Urinary bladder (tissue), 4 donors: ENCODE measurements around the gene CALML6. TPM values are rescaled to one million over a fixed set of nuclear protein-coding genes. Genes with fewer than 3 reads are reported as not detected.
A peak's percentile ranks its signal among the peaks of the same experiment; 100 is the strongest.

ENCODE experiments used
- DNase-seq: peaks from one replicate; pipeline ENCODE4 v3.0.0-alpha.2; 2015; ENCODE audit errors: extremely low spot score
- H3K27ac ChIP-seq: one replicate; pipeline ENCODE4 v1.5.1; 2013; ENCODE audit warnings: low read depth, mild to moderate bottlenecking, moderate library complexity
- H3K36me3 ChIP-seq: one replicate; pipeline ENCODE4 v1.6.1; 2013; ENCODE audit warnings: mild to moderate bottlenecking, moderate library complexity; ENCODE audit not compliant: insufficient read depth
- H3K4me1 ChIP-seq: one replicate; pipeline ENCODE4 v1.6.1; 2013; ENCODE audit warnings: mild to moderate bottlenecking, moderate library complexity; ENCODE audit not compliant: insufficient read depth
- H3K4me3 ChIP-seq: one replicate; pipeline ENCODE4 v1.5.1; 2013; ENCODE audit warnings: low read depth, low read length
- WGBS: extraction: QIAGEN DNeasy Blood & Tissue Kit; methylation state at CpG from one replicate; pipeline ENCODE4 v1.1.7; 2013; 5-methylcytosine and 5-hydroxymethylcytosine counted together
- polyA plus RNA-seq: library from polyadenylated mRNA; stranded (reverse); fragments of 200-250 nt; gene quantifications from one replicate; pipeline ENCODE4 v1.2.3, GENCODE V29; 2013
- total RNA-seq: library from RNA; depleted of rRNA; stranded (reverse); fragments of >200 nt; gene quantifications from one replicate; pipeline ENCODE4 v1.2.3, GENCODE V29; 2014
- donor health status: healthy with polysubstance abuse.
- donor health status: healthy.

CALML6 gene
- total and polyA plus RNA-seq, 2 donors, result 0.22 to 0.37 TPM

GRCh38 chr1:1956586-1957532 lies 41.8 kb downstream of the CALML6 start:
- Histone ChIP-seq H3K27ac (no peak overlapping the region), H3K36me3 (no peaks in the 10 kb centered on the region), H3K4me1 (no peaks in the 10 kb centered on the region), H3K4me3 (no peak overlapping the region)
- 90% methylated on average over 38 of the region's 38 CpGs for WGBS
- no peak for DNase-seq

GRCh38 chr1:1957533-1957961 lies 42.5 kb downstream of the CALML6 start:
- DNase-seq, result no peak
- Histone ChIP-seq H3K4me1 (no peaks in the 10 kb centered on the region), H3K4me3 (no peak overlapping the region), H3K36me3 (no peaks in the 10 kb centered on the region), H3K27ac (no peak overlapping the region)
- WGBS, result 75% methylated on average over 22 of the region's 22 CpGs

GRCh38 chr1:1958071-1958541 lies 43.0 kb downstream of the CALML6 start:
- H3K4me3 ChIP-seq, result no peak overlapping the region
- H3K27ac ChIP-seq, result no peak overlapping the region
- WGBS, result 82% methylated on average over 29 of the region's 29 CpGs
- no peaks in the 10 kb centered on the region for H3K4me1 ChIP-seq
- DNase-seq, result no peak
- no peaks in the 10 kb centered on the region for H3K36me3 ChIP-seq

GRCh38 chr1:1959459-1959839 lies 44.4 kb downstream of the CALML6 start:
- Histone ChIP-seq H3K27ac (no peak overlapping the region), H3K36me3 (no peaks in the 10 kb centered on the region), H3K4me3 (no peak overlapping the region), H3K4me1 (no peaks in the 10 kb centered on the region)
- WGBS, result 71% methylated on average over 12 of the region's 12 CpGs
- DNase-seq, result no peak

- Histone ChIP-seq H3K36me3 (no peaks in the 10 kb centered on the region), H3K4me1 (no peaks in the 10 kb centered on the region), H3K4me3 (no peak overlapping the region), H3K27ac (no peak overlapping the region)
- WGBS, result 7% methylated on average over 23 of the region's 23 CpGs
- DNase-seq, result peak; percentile 60
Observed at GRCh38 chr1:1959840-1960479, 44.9 kb downstream of the CALML6 start.

- DNase-seq, result no peak
- WGBS, result 35% methylated on average over 17 of the region's 17 CpGs
- Histone ChIP-seq H3K36me3 (no peaks in the 10 kb centered on the region), H3K4me3 (no peak overlapping the region), H3K4me1 (no peaks in the 10 kb centered on the region), H3K27ac (no peak overlapping the region)
Observed at GRCh38 chr1:1960480-1961196, 45.6 kb downstream of the CALML6 start.

GRCh38 chr1:1962752-1963151 lies 47.7 kb downstream of the CALML6 start:
- H3K27ac ChIP-seq, result no peak overlapping the region
- 81% methylated on average over 2 of the region's 2 CpGs for WGBS
- DNase-seq, result no peak
- H3K4me3 ChIP-seq, result no peak overlapping the region
- H3K36me3 ChIP-seq, result no peaks in the 10 kb centered on the region
- no peaks in the 10 kb centered on the region for H3K4me1 ChIP-seq

- Histone ChIP-seq H3K27ac (no peak overlapping the region), H3K4me3 (no peak overlapping the region), H3K36me3 (no peaks in the 10 kb centered on the region), H3K4me1 (no peaks in the 10 kb centered on the region)
- no peak for DNase-seq
- WGBS, result 88% methylated on average over 17 of the region's 17 CpGs
Observed at GRCh38 chr1:1963570-1963969, 48.5 kb downstream of the CALML6 start.

- 83% methylated on average over 25 of the region's 25 CpGs for WGBS
- Histone ChIP-seq H3K27ac (no peak overlapping the region), H3K36me3 (no peaks in the 10 kb centered on the region), H3K4me3 (no peak overlapping the region), H3K4me1 (no peaks in the 10 kb centered on the region)
- DNase-seq, result no peak
Observed at GRCh38 chr1:1964811-1965210, 49.8 kb downstream of the CALML6 start.

GRCh38 chr1:1965546-1965945 lies 50.5 kb downstream of the CALML6 start:
- no peaks in the 10 kb centered on the region for H3K4me1 ChIP-seq
- 70% methylated on average over 10 of the region's 10 CpGs for WGBS
- DNase-seq, result no peak
- no peak overlapping the region for H3K27ac ChIP-seq
- no peak overlapping the region for H3K4me3 ChIP-seq
- H3K36me3 ChIP-seq, result no peaks in the 10 kb centered on the region

- 46% methylated on average over 38 of the region's 38 CpGs for WGBS
- Histone ChIP-seq H3K27ac (no peak overlapping the region), H3K4me1 (no peaks in the 10 kb centered on the region), H3K36me3 (no peaks in the 10 kb centered on the region), H3K4me3 (no peak overlapping the region)
- DNase-seq, result no peak
Observed at GRCh38 chr1:1966071-1966740, 51.1 kb downstream of the CALML6 start.
